K562 (cell line): ENCODE measurements around the gene C5orf24. TPM values are rescaled to one million over a fixed set of nuclear protein-coding genes. Genes with fewer than 3 reads are reported as not detected.
A peak's percentile ranks its signal among the peaks of the same experiment; 100 is the strongest.

ENCODE experiments used
- ATAC-seq: fragments of 200-7000 bp; cut with Tn5 transposase; 3 replicates; pipeline ENCODE4 v1.9.1; 2020; ENCODE audit warnings: moderate library complexity
- BruUV-seq: library from RNA; stranded (reverse); fragments of 400-500 nt; replicated peaks from 2 replicates; lab custom pipeline; 2021; lab: Mats Ljungman, UMichigan
- CTCF ChIA-PET: fragments of 300-600 bp; formaldehyde crosslinking; extraction: SDS; loops from one replicate; lab custom pipeline; 2021; ENCODE audit warnings: low intra/inter-chr PET ratio; lab: Yijun Ruan, JAX
- POLR2A ChIA-PET: fragments of 300-600, 350-650 bp; sonication (Branson Sonifier 250); formaldehyde crosslinking; extraction: SDS; loops from one replicate; lab custom pipeline; 2021; ENCODE audit warnings: antibody characterized with exemption, inconsistent platforms; lab: Yijun Ruan, JAX
- DNase-seq, 4 experiments: peaks; one replicate each; pipeline versions ENCODE4 v3.0.0 to v3.0.0-alpha.2; 2011 to 2018; ENCODE audit warnings: low spot score in 3 of 4, mixed read lengths in 3 of 4; ENCODE audit errors: extremely low read depth in 1 of 4
- FAIRE-seq: peaks from 2 replicates; lab custom pipeline; 2011; peaks lifted over from hg19 to GRCh38; lab: Jason Lieb, UNC
- H2AFZ ChIP-seq: 2 replicates; pipeline ENCODE4 v1.6.0; 2011; ENCODE audit warnings: low read depth, low read length, control low read depth, inconsistent platforms
- H3K27ac ChIP-seq: fragments of 200-600 bp; 3 replicates; pipeline ENCODE4 v1.8.0; 2011; ENCODE audit warnings: low read depth, mild to moderate bottlenecking, control low read depth, inconsistent platforms, low read length, moderate library complexity, mixed read lengths; ENCODE audit errors: extremely low read depth
- H3K27me3 ChIP-seq, 2 experiments: fragments of 300-600 bp in 1 of 2; 2 replicates in 1 of 2; 3 replicates in 1 of 2; pipeline versions ENCODE4 v1.6.0 to v1.8.0; 2011; ENCODE audit warnings: inconsistent platforms in 2 of 2, low read length in 2 of 2, mild to moderate bottlenecking in 1 of 2, mixed read lengths in 1 of 2, moderate library complexity in 1 of 2; ENCODE audit not compliant: control insufficient read depth in 2 of 2, insufficient read depth in 2 of 2
- H3K36me3 ChIP-seq: fragments of 300-600 bp; 3 replicates; pipeline ENCODE4 v1.8.0; 2011; ENCODE audit warnings: mild to moderate bottlenecking, low read length, inconsistent platforms; ENCODE audit not compliant: control insufficient read depth, insufficient read depth
- H3K4me1 ChIP-seq, 2 experiments: fragments of 200-600 bp in 1 of 2; replicated peaks in 1 of 2; 2 replicates in 1 of 2; 3 replicates in 1 of 2; pipeline versions ENCODE4 v1.5.1 to v1.8.0; 2011; ENCODE audit warnings: inconsistent platforms in 2 of 2, low read length in 2 of 2, mild to moderate bottlenecking in 1 of 2, mixed read lengths in 1 of 2, moderate library complexity in 1 of 2; ENCODE audit not compliant: control insufficient read depth in 2 of 2, insufficient read depth in 2 of 2
- H3K4me2 ChIP-seq: 2 replicates; pipeline ENCODE4 v1.6.1; 2011; ENCODE audit warnings: low read length, control low read depth, inconsistent platforms, mixed read lengths; ENCODE audit not compliant: insufficient read depth
- H3K4me3 ChIP-seq: fragments of 200-600 bp; sonication (generic), shearing (Covaris generic); 2 replicates; pipeline ENCODE4 v1.5.1; 2016; ENCODE audit warnings: control low read depth, inconsistent platforms
- H3K79me2 ChIP-seq: fragments of 200-600 bp; 3 replicates; pipeline ENCODE4 v1.8.0; 2011; ENCODE audit warnings: low read length, inconsistent platforms; ENCODE audit not compliant: control insufficient read depth, insufficient read depth
- H3K9ac ChIP-seq, 2 experiments: 2 replicates each; pipeline versions ENCODE4 v1.6.0 to v1.6.1; 2011; ENCODE audit warnings: low read depth in 2 of 2, low read length in 2 of 2, control low read depth in 1 of 2, inconsistent platforms in 1 of 2, mild to moderate bottlenecking in 1 of 2, mixed read lengths in 1 of 2; ENCODE audit not compliant: insufficient read depth in 1 of 2
- H3K9me1 ChIP-seq: one replicate; pipeline ENCODE4 v1.6.0; 2011; ENCODE audit warnings: inconsistent platforms, mild to moderate bottlenecking, low read length, moderate library complexity; ENCODE audit not compliant: control insufficient read depth, insufficient read depth
- H3K9me3 ChIP-seq: replicated peaks from 2 replicates; pipeline ENCODE4 v1.5.1; 2011; ENCODE audit warnings: low read depth, low read length, inconsistent platforms; ENCODE audit not compliant: control insufficient read depth, insufficient read depth
- H4K20me1 ChIP-seq: replicated peaks from 2 replicates; pipeline ENCODE4 v1.6.1; 2011; ENCODE audit warnings: low read length, inconsistent platforms, mixed read lengths; ENCODE audit not compliant: control insufficient read depth, insufficient read depth
- CBX3 ChIP-seq, 2 experiments: IDR thresholded peaks; 1 replicate in 1 of 2; 2 replicates in 1 of 2; pipeline ENCODE4 v1.6.1; 2012; ENCODE audit warnings: inconsistent platforms in 2 of 2, low read length in 2 of 2, borderline replicate concordance in 1 of 2, control low read depth in 1 of 2
- CC2D1A ChIP-seq: fragments of 450-650 bp; IDR thresholded peaks from 2 replicates; pipeline ENCODE4 v1.6.1; 2017; ENCODE audit warnings: mild to moderate bottlenecking
- CHCHD3 ChIP-seq: fragments of 250-450 bp; sonication (Bioruptor Pico); IDR thresholded peaks from 2 replicates; pipeline ENCODE4 v2.1.2; 2022; ENCODE audit warnings: mild to moderate bottlenecking
- CSDE1 ChIP-seq, 2 experiments: fragments of 450-650 bp; IDR thresholded peaks; 2 replicates each; pipeline ENCODE4 v1.6.1; 2016; ENCODE audit warnings: mild to moderate bottlenecking in 1 of 2
- ESRRA ChIP-seq: fragments of 450-650 bp; IDR thresholded peaks from 2 replicates; pipeline ENCODE4 v1.6.1; 2014; ENCODE audit warnings: low read depth, mild to moderate bottlenecking, moderate library complexity, borderline replicate concordance
- GATAD2B ChIP-seq: fragments of 450-650 bp; IDR thresholded peaks from 2 replicates; pipeline ENCODE4 v1.6.1; 2017; ENCODE audit warnings: mild to moderate bottlenecking, borderline replicate concordance
- KLF16 ChIP-seq: IDR thresholded peaks from 2 replicates; pipeline ENCODE4 v1.6.1; 2016; ENCODE audit warnings: antibody characterized with exemption
- POLR2AphosphoS5 ChIP-seq: IDR thresholded peaks from 2 replicates; pipeline ENCODE4 v1.6.1; 2011; ENCODE audit warnings: mild to moderate bottlenecking, low read depth, low read length, moderate library complexity; ENCODE audit not compliant: control insufficient read depth, insufficient read depth
- STAT5A ChIP-seq: IDR thresholded peaks from 2 replicates; pipeline ENCODE4 v1.6.1; 2012; ENCODE audit warnings: low read length, inconsistent platforms, borderline replicate concordance
- TCF3 ChIP-seq: sonication (generic); formaldehyde crosslinking; IDR thresholded peaks from 2 replicates; pipeline ENCODE4 v1.4.0; 2020; ENCODE audit warnings: mild to moderate bottlenecking, missing genetic modification reagents
- TRIM24 ChIP-seq, 2 experiments: fragments of 450-650 bp; IDR thresholded peaks; 2 replicates each; pipeline ENCODE4 v1.6.1; 2016
- ZNF146 ChIP-seq: IDR thresholded peaks from one replicate; pipeline ENCODE4 v1.6.1; 2018; ENCODE audit warnings: missing compliant biosample characterization; ENCODE audit not compliant: unreplicated experiment
- ZNF589 ChIP-seq: fragments of 200-800 bp; sonication (Bioruptor generic); IDR thresholded peaks from 2 replicates; pipeline ENCODE4 v1.6.1; 2016; ENCODE audit warnings: low read depth, missing genetic modification characterization, missing compliant biosample characterization
- ZSCAN29 ChIP-seq: fragments of 450-650 bp; IDR thresholded peaks from 2 replicates; pipeline ENCODE4 v1.6.1; 2017
- WGBS: fragments of 100-300 bp; shearing (Covaris generic); methylation state at CpG from one replicate; pipeline ENCODE4 v1.1.6; 2016; ENCODE audit warnings: low coverage, mixed read lengths; ENCODE audit not compliant: insufficient coverage; ENCODE audit errors: missing lambda C conversion rate; 5-methylcytosine and 5-hydroxymethylcytosine counted together
- in situ Hi-C: fragments of 300-500 bp; cut with MboI; formaldehyde crosslinking; loops from 4 replicates; pipeline ENCODE4 v1.15.0; 2018; ENCODE audit warnings: inconsistent platforms, mixed read lengths
- intact Hi-C: fragments of 100-400 bp; cut with micrococcal nuclease; formaldehyde crosslinking; loops from 2 replicates; pipeline ENCODE4 v1.14.2; 2022
- polyA plus RNA-seq, 8 experiments: library from polyadenylated mRNA; depleted of rRNA in 4 of 8; stranded (reverse) in 5 of 8; unstranded in 3 of 8; fragments of >200 nt; fragmentation: Nextera tagmentation in 2 of 8; fragmentation: Illumina TruSeq in 1 of 8; extraction: Ambion mirVana in 2 of 8; extraction: Trizol in 1 of 8; gene quantifications; 2 replicates each; pipeline versions ENCODE4 v1.2.1 to v1.2.3, GENCODE V29; 2011 to 2014; ENCODE audit warnings: inconsistent platforms in 1 of 8, missing spikeins in 1 of 8
- total RNA-seq, 7 experiments: library from RNA; depleted of rRNA in 6 of 7; stranded (reverse); fragments of >200 nt in 6 of 7; fragmentation: Illumina TruSeq in 2 of 7; extraction: Trizol in 2 of 7; gene quantifications; 2 replicates each; pipeline versions ENCODE4 v1.2.1 to v1.2.3, GENCODE V29; 2011 to 2021; ENCODE audit warnings: low replicate concordance in 1 of 7
- TF ChIP-seq, protein P1 (sequence below): sonication (generic); formaldehyde crosslinking; IDR thresholded peaks from 2 replicates; pipeline ENCODE4 v1.8.0; 2022; ENCODE audit warnings: mild to moderate bottlenecking, low read depth, missing genetic modification reagents
- TF ChIP-seq, protein P2 (sequence below): fragments of 450-650 bp; IDR thresholded peaks from 2 replicates; pipeline ENCODE4 v1.7.0; 2016; ENCODE audit warnings: borderline replicate concordance
- TF ChIP-seq, protein P3 (sequence below): IDR thresholded peaks from 2 replicates; pipeline ENCODE4 v1.6.1; 2011; ENCODE audit warnings: borderline replicate concordance, low read depth, mild to moderate bottlenecking, moderate library complexity, low read length; ENCODE audit not compliant: insufficient read depth, poor library complexity, severe bottlenecking

The C5orf24 gene
- total and polyA plus RNA-seq, 9 of the 15 experiments (the other 6 are each of a cell fraction or from before 2014, with no cell fraction given) = 8.9 to 38.6 (median 28.4) TPM

DNA sequence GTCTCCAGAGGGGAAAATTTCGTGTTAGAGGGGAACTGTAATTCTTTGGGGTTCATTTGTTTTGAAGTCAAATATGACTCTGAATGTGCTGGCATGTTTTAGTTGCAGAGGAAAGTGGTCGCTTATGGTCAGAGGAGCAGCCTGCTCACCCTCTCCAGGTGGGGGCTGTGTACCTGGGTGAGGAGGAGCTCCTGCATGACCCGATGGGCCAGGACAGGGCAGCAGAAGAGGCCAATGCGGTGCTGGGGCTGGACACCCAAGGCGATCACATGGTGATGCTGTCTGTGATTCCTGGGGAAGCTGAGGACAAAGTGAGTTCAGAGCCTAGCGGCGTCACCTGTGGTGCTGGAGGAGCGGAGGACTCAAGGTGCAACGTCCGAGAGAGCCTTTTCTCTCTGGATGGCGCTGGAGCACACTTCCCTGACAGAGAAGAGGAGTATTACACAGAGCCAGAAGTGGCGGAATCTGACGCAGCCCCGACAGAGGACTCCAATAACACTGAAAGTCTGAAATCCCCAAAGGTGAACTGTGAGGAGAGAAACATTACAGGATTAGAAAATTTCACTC lies 41.9 kb downstream of the C5orf24 start:
- intact Hi-C loops = no loop called here
- 37% methylated on average over 14 of the region's 14 CpGs for WGBS

More for the DNA sequence above, 41.9 kb downstream of the C5orf24 start:
- in situ Hi-C loops = no loop called here
- Histone ChIP-seq H3K27ac (no peak overlapping the region), H3K9me1 (no peaks in the 10 kb centered on the region), H4K20me1 (no peaks in the 10 kb centered on the region), H3K4me1 (no peaks in the 10 kb centered on the region), H3K79me2 (no peaks in the 10 kb centered on the region), H3K4me2 (no peak overlapping the region), H3K9me3 (no peaks in the 10 kb centered on the region), H2AFZ (no peak overlapping the region), H3K4me3 (no peak overlapping the region), H3K36me3 (no peaks in the 10 kb centered on the region), H3K9ac (peak overlapping the region in 1 of 2 experiments; percentile 41; a peak in 2 of 4 replicates), H3K27me3 (peaks cover 0 to 7% of the 10 kb centered on the region in 2 experiments; a peak in 2 of 5 replicates)
- ChIA-PET CTCF (no interaction called here), POLR2A (interaction anchor here (0.6 to 1.0 kb wide), 2 partner anchors 17 to 40 kb away, joined by 3 read pairs; no protein-coding TSS in a partner anchor)
- TF ChIP-seq STAT5A (no peak), POLR2AphosphoS5 (no peak), ZNF146 (CRISPR knock-in tag) (no peak), CHCHD3 (CRISPR knock-in tag) (no peak), TRIM24 (IDR thresholded peaks at IDR 0.05) (no peak), TCF3 (CRISPR knock-in tag) (no peak), ZNF589 (CRISPR knock-in tag) (no peak), CBX3 (IDR thresholded peaks at IDR 0.05; ENCODE audit: borderline replicate concordance in 1 of 2, low read length in 2 of 2) (no peak), CC2D1A (no peak), ESRRA (no peak), KLF16 (no peak), GATAD2B (no peak), ZSCAN29 (no peak), CSDE1 (IDR thresholded peaks at IDR 0.05) (no peak)
- TF ChIP-seq, protein P1, sequence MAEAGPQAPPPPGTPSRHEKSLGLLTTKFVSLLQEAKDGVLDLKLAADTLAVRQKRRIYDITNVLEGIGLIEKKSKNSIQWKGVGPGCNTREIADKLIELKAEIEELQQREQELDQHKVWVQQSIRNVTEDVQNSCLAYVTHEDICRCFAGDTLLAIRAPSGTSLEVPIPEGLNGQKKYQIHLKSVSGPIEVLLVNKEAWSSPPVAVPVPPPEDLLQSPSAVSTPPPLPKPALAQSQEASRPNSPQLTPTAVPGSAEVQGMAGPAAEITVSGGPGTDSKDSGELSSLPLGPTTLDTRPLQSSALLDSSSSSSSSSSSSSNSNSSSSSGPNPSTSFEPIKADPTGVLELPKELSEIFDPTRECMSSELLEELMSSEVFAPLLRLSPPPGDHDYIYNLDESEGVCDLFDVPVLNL = no peak
- TF ChIP-seq, protein P2, sequence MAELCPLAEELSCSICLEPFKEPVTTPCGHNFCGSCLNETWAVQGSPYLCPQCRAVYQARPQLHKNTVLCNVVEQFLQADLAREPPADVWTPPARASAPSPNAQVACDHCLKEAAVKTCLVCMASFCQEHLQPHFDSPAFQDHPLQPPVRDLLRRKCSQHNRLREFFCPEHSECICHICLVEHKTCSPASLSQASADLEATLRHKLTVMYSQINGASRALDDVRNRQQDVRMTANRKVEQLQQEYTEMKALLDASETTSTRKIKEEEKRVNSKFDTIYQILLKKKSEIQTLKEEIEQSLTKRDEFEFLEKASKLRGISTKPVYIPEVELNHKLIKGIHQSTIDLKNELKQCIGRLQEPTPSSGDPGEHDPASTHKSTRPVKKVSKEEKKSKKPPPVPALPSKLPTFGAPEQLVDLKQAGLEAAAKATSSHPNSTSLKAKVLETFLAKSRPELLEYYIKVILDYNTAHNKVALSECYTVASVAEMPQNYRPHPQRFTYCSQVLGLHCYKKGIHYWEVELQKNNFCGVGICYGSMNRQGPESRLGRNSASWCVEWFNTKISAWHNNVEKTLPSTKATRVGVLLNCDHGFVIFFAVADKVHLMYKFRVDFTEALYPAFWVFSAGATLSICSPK = no peak
- TF ChIP-seq, protein P3, sequence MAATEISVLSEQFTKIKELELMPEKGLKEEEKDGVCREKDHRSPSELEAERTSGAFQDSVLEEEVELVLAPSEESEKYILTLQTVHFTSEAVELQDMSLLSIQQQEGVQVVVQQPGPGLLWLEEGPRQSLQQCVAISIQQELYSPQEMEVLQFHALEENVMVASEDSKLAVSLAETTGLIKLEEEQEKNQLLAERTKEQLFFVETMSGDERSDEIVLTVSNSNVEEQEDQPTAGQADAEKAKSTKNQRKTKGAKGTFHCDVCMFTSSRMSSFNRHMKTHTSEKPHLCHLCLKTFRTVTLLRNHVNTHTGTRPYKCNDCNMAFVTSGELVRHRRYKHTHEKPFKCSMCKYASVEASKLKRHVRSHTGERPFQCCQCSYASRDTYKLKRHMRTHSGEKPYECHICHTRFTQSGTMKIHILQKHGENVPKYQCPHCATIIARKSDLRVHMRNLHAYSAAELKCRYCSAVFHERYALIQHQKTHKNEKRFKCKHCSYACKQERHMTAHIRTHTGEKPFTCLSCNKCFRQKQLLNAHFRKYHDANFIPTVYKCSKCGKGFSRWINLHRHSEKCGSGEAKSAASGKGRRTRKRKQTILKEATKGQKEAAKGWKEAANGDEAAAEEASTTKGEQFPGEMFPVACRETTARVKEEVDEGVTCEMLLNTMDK = no peak
- FAIRE-seq (no peak), DNase-seq (peak in 1 of 4 experiments; percentile 11), ATAC-seq (peak; percentile 80)
- BruUV-seq = no TSS peak
